Ovary (tissue), 9 donors: Measurements from ENCODE around the gene DAPK1. TPM values are rescaled to one million over a fixed set of nuclear protein-coding genes. Genes with fewer than 3 reads are reported as not detected.

ENCODE experiments used
- DNase-seq, 5 donors: peaks; one replicate each; pipeline ENCODE4 v3.0.0-alpha.2; 2019 to 2020
- H3K27ac ChIP-seq, 2 donors: fragments of 200-600 bp; one replicate each; pipeline versions ENCODE4 v1.5.1 to v1.8.0; 2019 to 2022
- H3K27me3 ChIP-seq: fragments of 200-600 bp; one replicate; pipeline ENCODE4 v1.8.0; 2022
- H3K36me3 ChIP-seq: fragments of 200-600 bp; sonication (generic); one replicate; pipeline ENCODE4 v1.5.1; 2019
- H3K4me1 ChIP-seq: one replicate; pipeline ENCODE4 v1.8.1; 2013; ENCODE audit warnings: mild to moderate bottlenecking, moderate library complexity; ENCODE audit not compliant: insufficient read depth
- H3K4me3 ChIP-seq: fragments of 200-600 bp; sonication (generic); one replicate; pipeline ENCODE4 v1.5.1; 2017
- H3K9me3 ChIP-seq, 2 donors: fragments of 200-600 bp in 1 of 2; sonication (generic) in 1 of 2; one replicate each; pipeline versions ENCODE4 v1.5.1 to v1.8.1; 2013 to 2019; ENCODE audit warnings: mild to moderate bottlenecking in 1 of 2, moderate library complexity in 1 of 2
- EP300 ChIP-seq: sonication (generic); formaldehyde crosslinking; IDR thresholded peaks from one replicate; pipeline ENCODE4 v1.6.1; 2017; ENCODE audit warnings: antibody characterized with exemption
- POLR2A ChIP-seq: fragments of 450-650 bp; IDR thresholded peaks from one replicate; pipeline ENCODE4 v1.6.1; 2017; ENCODE audit warnings: antibody characterized with exemption, mild to moderate bottlenecking, moderate library complexity
- WGBS, 3 donors: extraction: QIAGEN DNeasy Blood & Tissue Kit in 1 of 3; methylation state at CpG; one replicate each; pipeline versions ENCODE4 v1.1.5 to v1.1.7; 2013 to 2017; 5-methylcytosine and 5-hydroxymethylcytosine counted together
- intact Hi-C, 4 donors: fragments of 100-400 bp; cut with DNase I; formaldehyde crosslinking; loops; one replicate each; pipeline versions ENCODE4 v1.11.0 to v1.15.1; 2022 to 2023
- polyA plus RNA-seq, 2 donors: library from polyadenylated mRNA; stranded (reverse); fragments of 200-250 nt in 1 of 2; fragments of 350-450 nt in 1 of 2; fragmentation: Illumina TruSeq in 1 of 2; extraction: RNeasy Lipid Tissue Mini Kit (QIAGEN cat#74804) in 1 of 2; gene quantifications; one replicate each; pipeline ENCODE4 v1.2.3, GENCODE V29; 2013 to 2014
- total RNA-seq, 7 donors: library from RNA; depleted of rRNA in 2 of 7; stranded (reverse); fragments of >200 nt in 2 of 7; fragmentation: NEBNext Ultra II Directional in 3 of 7; extraction: Animal tissue kit (Norgen Biotek cat#: 25700) in 3 of 7; gene quantifications; one replicate each; pipeline versions ENCODE4 v1.1.0 to v1.2.4, GENCODE V29; 2016 to 2023
- TF ChIP-seq, protein P1 (sequence below), 3 donors: fragments of 450-650 bp in 2 of 3; fragments of 200-600 bp in 1 of 3; IDR thresholded peaks; one replicate each; pipeline versions ENCODE4 v1.5.1 to v1.8.0; 2016 to 2022; ENCODE audit warnings: antibody characterized with exemption in 3 of 3, mild to moderate bottlenecking in 1 of 3
- donor health status: DM: no; HTN: no; CAD: no; lungs with moderate emphysema.
- donor health status: DM: no; HTN: no; CAD: no.
- donor health status: Bipolar disorder and iron deficiency.
- donor health status: DM: yes; HTN: yes; CAD: no.
- donor health status: DM: no; HTN: no; CAD: no.
- donor health status: DM: yes; HTN: yes; CAD: no.

DAPK1 gene
- total and polyA plus RNA-seq, 9 donors: 39.3 to 133 (median 89.6) TPM

- H3K4me1 ChIP-seq: peaks cover 3% of the 10 kb centered on the region
- DNase-seq: peak; percentile 69 to 79 (median 72)
- intact Hi-C loops: loop anchor here in 2 of 4 donors (2.0 to 5.0 kb wide), 3 partner anchors 128 to 383 kb away; no protein-coding TSS in a partner anchor
- TF ChIP-seq, protein P1, sequence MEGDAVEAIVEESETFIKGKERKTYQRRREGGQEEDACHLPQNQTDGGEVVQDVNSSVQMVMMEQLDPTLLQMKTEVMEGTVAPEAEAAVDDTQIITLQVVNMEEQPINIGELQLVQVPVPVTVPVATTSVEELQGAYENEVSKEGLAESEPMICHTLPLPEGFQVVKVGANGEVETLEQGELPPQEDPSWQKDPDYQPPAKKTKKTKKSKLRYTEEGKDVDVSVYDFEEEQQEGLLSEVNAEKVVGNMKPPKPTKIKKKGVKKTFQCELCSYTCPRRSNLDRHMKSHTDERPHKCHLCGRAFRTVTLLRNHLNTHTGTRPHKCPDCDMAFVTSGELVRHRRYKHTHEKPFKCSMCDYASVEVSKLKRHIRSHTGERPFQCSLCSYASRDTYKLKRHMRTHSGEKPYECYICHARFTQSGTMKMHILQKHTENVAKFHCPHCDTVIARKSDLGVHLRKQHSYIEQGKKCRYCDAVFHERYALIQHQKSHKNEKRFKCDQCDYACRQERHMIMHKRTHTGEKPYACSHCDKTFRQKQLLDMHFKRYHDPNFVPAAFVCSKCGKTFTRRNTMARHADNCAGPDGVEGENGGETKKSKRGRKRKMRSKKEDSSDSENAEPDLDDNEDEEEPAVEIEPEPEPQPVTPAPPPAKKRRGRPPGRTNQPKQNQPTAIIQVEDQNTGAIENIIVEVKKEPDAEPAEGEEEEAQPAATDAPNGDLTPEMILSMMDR (IDR thresholded peaks at IDR 0.05): peak; percentile 45 to 61 (median 55)
- TF ChIP-seq EP300: no peak
- TF ChIP-seq POLR2A: no peak
- no peak overlapping the region for H3K4me3 ChIP-seq
- H3K27ac ChIP-seq: peak overlapping the region in 1 of 2 donors; percentile 24
- 18 to 29% (median 19%) methylated on average over 11 of the region's 11 CpGs for WGBS, 3 donors
- no peaks in the 10 kb centered on the region for H3K36me3 ChIP-seq
- H3K27me3 ChIP-seq: no peaks in the 10 kb centered on the region
- no peaks in the 10 kb centered on the region for H3K9me3 ChIP-seq
These were observed 187.1 kb downstream of the DAPK1 start for GRCh38 chr9:87684627-87685219.

DNA sequence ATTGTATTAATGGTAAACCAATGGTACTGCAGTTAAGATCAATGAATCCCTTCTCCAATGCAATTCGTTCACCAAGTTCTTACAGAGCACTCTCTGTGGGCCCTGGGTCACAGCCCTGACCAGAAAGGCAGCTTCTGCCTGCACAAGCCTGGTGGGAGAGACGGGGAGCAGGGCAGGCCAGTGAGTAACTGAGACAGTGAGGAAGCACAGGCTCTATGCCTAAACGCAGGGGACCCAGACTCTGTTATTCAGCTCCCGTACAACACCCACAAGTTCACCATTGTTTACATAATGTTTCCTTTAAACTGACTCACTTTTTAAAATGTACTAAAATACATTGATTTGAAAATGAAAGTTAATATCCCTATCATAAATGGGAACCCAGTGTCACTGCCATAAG, 187.8 kb downstream of the DAPK1 start:
- TF ChIP-seq POLR2A (no peak), EP300 (no peak)
- TF ChIP-seq, protein P1 (IDR thresholded peaks at IDR 0.05): no peak
- Histone ChIP-seq H3K36me3 (no peaks in the 10 kb centered on the region), H3K27ac (peak overlapping the region in 1 of 2 donors; percentile 24), H3K4me1 (peaks cover 3% of the 10 kb centered on the region), H3K9me3 (no peaks in the 10 kb centered on the region), H3K27me3 (no peaks in the 10 kb centered on the region), H3K4me3 (no peak overlapping the region)
- no peak for DNase-seq
- 66 to 77% (median 66%) methylated on average over 4 of the region's 4 CpGs for WGBS, 3 donors
- intact Hi-C loops: loop anchor here in 1 of 4 donors (2.0 kb wide), 1 partner anchor 127 kb away; no protein-coding TSS in a partner anchor

DNA sequence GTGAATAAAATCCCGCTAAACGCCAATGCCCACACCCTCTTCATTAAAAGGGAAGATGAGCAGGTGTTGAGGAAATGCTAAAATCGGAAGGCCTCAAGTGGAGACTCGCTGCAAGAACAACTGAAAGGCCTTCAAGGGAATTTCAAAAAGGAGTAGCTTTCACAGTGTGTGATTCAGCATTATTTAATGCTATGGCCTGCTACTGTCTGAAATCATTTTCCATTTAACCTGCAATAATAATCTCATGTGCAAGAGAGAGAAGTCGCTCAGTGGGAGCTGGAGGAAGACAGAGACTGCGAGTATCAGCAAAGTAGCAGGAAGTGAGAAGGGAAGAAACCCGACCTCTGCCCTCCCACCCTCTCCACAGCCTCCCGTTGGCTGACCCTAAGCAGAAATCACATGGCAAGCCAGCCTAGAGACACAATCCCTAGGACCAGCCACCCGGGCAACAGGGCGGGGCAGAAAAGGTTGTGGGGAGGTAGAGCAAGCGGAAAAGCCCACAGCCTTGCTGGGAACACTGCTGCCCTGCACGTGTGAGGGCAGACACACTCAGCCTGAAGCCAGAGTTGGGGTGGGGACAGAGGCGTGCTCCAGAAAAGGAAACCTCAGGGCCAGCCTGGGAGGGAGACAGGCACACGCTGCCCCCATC, 188.3 kb downstream of the DAPK1 start:
- H3K36me3 ChIP-seq: no peaks in the 10 kb centered on the region
- DNase-seq: no peak
- no peaks in the 10 kb centered on the region for H3K9me3 ChIP-seq
- peaks cover 3% of the 10 kb centered on the region for H3K4me1 ChIP-seq
- H3K4me3 ChIP-seq: no peak overlapping the region
- no peak overlapping the region for H3K27ac ChIP-seq
- TF ChIP-seq EP300: no peak
- TF ChIP-seq, protein P1 (IDR thresholded peaks at IDR 0.05): no peak
- TF ChIP-seq POLR2A: no peak
- no peaks in the 10 kb centered on the region for H3K27me3 ChIP-seq
- intact Hi-C loops: loop anchor here in 1 of 4 donors (2.0 kb wide), 1 partner anchor 127 kb away; no protein-coding TSS in a partner anchor
- WGBS, 3 donors: 70 to 77% (median 74%) methylated on average over 14 of the region's 14 CpGs

DNA sequence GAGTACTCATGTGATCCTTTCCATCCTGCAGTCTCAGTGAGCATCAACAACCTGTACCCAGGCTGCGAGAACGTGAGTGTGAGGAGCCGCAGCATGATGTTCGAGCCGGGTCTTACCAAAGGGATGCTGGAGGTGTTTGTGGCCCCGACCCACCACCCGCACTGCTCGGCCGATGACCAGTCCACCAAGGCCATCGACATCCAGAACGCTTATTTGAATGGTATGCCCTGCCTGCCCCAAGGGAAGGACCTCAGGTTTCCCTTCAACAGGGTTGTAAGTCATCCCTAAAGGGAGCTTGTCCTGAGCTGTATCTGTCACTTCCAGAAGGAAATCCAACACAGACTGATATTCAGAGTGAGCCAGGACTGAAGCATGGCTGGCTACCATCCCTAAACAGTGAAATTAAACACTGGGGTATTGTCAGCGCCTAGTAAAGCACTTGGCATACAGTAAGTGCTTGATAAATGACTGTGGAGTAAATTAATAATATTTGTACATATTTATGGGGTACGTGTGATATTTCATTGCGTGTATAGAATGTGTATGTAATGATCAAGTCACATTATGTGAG, 188.9 kb downstream of the DAPK1 start:
- no peaks in the 10 kb centered on the region for H3K9me3 ChIP-seq
- H3K27ac ChIP-seq: no peak overlapping the region
- intact Hi-C loops: no loop called here

More for the DNA sequence above, 188.9 kb downstream of the DAPK1 start:
- Histone ChIP-seq H3K4me1 (peaks cover 3% of the 10 kb centered on the region), H3K27me3 (no peaks in the 10 kb centered on the region), H3K36me3 (no peaks in the 10 kb centered on the region), H3K4me3 (no peak overlapping the region)
- TF ChIP-seq, protein P1 (IDR thresholded peaks at IDR 0.05): no peak
- TF ChIP-seq POLR2A: no peak
- no peak for TF ChIP-seq EP300
- 93 to 96% (median 93%) methylated on average over 14 of the region's 14 CpGs for WGBS, 3 donors
- DNase-seq: no peak
